ENCODE data around the gene NEURL1.

The NEURL1 gene

DNA sequence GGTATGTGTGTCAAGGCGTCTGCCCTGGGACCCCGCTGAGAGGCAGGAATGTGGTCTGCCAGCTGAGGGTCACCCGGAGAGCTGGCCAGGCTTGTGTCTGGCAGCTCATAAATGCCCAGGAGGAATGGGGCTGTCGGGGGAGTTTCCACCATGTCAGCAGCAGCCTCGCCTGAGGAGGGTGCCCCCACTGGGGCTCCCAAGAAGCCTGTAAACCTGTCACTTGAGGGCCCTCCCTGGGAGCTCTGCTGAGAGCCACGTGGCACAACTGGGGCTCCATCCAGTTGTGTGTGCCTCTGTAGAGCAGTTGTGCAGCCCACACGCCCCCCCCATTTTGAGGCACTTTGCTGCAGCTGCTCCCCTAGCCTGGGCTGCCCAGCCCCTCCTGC, 70.6 kb downstream of the NEURL1 start:
- no peak for DNase-seq (ENCODE audit: low spot score)

DNA sequence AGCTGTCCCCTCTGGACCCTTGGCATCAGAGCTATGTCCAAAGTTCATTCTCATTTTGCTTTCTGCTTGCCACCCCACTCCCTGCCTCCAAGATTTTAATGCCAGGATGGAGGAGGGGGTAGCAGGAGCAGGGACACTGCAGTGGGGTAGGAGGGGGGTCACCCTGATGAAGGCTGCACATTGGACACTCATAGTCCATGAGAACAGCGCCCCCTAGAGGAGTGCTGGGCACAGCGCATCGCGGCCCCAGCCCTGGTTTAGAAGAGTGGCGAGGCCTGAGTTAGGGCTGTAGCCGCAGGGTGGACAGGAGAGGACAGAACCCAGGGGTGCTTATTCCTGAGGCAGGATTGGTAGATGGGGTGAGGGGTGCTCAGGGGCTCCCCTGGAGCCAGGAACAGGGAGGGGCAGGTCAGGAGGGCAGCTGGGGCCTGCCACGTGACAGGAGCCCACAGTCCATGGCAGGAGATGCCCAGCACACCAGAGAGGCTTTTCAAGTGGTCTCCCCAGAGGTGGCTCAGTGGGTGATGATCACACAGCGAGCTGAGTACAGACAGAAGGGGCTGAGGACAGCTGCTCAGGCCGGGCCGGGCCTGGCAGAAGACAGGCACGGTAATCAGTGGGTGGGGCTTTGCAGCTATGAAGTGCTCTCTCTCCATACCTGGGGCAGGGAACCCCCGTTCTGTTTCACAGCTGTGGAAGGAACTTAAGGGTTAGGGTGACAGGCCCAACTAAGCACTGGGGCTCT, 71.4 kb downstream of the NEURL1 start:
- DNase-seq (ENCODE audit: low spot score): no peak

DNA sequence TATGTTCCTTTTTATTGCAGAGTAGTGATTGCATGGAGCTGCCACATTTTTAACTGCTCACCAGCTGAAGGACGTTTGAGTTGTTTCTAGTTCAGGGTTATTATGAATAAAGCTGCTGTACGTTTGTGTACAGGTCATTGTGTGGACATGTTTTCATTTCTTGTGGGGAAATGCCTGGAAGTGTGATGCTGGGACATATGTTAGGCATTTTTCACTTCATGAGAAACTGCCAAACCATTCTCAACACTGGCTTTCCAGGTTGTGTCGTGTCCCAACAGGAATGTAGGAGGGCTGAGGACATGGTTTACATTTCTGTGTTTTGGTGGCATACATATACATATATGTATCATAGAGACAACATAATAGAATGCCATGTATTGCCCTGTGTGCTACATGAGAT, 73.0 kb downstream of the NEURL1 start:
- DNase-seq (ENCODE audit: low spot score): no peak

DNA sequence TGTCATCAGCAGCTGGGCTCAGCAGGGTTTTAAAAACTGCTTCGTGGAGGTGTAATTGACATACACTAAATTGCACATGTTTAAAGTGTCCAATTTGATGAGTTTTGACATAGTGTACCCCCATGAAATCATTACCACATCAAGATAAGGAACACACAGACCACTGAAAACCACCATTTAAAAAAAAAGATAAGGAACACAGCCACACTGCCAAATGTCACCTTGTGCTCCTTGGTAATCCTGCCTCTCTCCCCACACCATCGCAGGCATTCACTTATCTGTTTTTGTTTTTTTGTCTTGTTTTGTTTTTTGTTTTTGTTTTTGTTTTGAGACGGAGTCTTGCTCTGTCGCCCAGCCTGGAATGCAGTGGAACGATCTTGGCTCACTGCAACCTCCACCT, 75.0 kb downstream of the NEURL1 start:
- no peak for DNase-seq (ENCODE audit: low spot score)

DNA sequence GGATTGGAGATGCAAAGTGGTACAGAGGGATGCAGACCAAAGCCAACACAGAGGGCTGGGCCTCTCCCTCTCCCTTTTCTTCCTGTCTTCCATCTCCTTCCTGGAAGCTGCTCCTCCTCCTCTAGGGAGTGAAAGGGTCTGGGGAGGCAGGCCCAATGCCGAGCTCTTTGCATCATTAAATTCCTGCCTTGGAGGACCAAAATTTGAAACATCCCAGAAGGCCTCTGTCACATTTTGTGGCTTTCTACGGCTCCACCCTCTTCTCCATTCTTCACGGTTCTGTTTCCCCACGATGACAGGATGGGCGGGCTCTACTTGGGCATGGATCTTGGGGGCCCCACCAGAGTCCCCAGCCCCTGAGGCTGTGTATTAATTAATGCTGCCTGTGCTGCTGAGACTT, 76.4 kb downstream of the NEURL1 start:
- no peak for DNase-seq (ENCODE audit: low spot score)

DNA sequence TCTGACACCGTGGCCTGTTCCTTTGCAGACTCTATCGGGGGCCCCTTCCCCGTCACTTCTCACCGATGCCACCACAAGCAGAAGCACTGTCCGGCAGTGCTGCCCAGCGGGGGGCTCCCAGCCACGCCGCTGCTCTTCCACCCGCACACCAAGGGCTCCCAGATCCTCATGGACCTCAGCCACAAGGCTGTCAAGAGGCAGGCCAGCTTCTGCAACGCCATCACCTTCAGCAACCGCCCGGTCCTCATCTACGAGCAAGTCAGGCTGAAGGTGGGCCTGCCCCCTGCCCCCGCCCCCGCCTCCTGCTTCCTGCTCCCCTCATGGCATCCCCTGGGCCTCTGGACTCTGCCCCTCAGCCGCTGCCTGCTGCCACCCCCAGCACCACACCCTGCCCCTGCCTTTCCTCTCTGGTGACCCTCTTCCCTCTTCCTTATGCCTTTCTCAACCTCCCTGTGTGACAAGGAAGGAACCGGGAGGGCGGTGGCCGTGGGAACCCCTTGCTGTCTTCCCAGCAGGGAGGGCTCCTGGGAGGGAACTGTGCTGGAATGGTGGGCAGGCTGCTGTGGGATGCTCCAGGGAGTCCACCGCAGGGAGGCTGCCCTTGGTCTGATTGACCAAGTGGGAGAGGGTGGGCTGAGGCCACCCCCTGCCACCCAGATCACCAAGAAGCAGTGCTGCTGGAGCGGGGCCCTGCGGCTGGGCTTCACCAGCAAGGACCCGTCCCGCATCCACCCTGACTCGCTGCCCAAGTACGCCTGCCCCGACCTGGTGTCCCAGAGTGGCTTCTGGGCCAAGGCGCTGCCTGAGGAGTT, 77.5 kb downstream of the NEURL1 start:
- DNase-seq (ENCODE audit: low spot score): no peak

DNA sequence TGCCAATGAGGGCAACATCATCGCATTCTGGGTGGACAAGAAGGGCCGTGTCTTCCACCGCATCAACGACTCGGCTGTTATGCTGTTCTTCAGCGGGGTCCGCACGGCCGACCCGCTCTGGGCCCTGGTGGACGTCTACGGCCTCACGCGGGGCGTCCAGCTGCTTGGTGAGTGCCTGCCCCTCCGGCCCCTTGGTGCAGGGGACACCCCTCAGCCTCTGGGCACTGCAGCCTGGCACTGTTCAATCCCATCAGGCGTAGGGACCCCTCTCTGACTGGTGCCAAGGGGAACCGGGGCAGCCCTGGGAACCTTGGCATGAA, 78.1 kb downstream of the NEURL1 start:
- DNase-seq (ENCODE audit: low spot score): no peak

DNA sequence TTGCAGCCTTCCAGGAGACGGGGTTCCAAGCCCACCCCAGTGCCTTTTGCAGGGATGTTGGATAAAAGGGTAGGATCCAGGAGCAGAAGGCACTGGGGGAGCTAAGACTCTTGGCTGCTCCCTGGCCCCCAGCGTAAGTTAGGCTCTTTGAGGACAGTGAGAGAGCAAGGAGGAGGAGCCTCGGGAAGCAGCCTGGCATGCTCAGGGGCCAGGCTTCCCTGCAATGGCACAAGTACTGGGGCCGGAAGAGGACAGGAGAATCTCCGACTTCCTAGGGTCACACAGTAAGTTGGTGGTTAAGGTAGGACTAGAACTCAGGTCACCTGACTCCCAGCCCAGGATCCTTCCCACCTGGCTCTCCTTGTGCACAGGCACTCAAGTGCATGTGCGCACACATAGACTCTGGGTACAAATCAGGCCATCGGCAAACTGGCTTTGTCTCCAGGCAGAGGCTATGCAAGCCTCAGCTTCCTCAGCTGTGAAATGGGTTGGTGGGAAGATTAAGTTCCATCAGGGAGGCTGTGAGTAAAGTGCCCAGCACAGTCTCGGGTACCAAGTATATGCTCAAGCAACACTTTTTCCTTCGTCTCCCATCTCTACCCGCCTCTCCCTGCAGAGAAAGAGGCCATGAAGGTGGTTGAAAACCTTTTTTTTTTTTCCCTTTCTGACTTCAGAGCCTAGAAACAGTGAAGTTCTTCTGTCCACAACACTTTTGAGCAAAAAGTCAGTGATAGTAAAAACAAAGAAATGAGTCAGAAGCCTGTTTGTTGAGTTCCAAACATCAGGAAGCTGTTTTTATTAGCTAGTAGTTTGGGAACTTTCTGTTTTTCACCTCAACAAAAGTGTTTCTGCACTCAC, 79.1 kb downstream of the NEURL1 start:
- no peak for DNase-seq (ENCODE audit: low spot score)

DNA sequence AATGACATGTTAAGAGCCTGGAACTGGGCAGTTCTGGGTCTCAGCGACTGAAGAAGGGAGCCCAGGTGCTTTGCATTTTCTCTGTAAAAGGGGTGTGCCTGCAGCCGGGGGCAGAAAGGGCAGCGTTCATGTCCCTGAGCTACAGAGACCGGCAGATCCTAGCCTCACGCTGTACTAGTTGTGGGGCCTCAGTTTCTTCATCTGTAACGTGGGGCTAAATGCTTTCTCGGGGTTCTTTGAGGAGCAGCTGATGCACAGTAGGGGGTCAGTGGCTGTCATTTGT, 79.6 kb downstream of the NEURL1 start:
- no peak for DNase-seq (ENCODE audit: low spot score)

DNA sequence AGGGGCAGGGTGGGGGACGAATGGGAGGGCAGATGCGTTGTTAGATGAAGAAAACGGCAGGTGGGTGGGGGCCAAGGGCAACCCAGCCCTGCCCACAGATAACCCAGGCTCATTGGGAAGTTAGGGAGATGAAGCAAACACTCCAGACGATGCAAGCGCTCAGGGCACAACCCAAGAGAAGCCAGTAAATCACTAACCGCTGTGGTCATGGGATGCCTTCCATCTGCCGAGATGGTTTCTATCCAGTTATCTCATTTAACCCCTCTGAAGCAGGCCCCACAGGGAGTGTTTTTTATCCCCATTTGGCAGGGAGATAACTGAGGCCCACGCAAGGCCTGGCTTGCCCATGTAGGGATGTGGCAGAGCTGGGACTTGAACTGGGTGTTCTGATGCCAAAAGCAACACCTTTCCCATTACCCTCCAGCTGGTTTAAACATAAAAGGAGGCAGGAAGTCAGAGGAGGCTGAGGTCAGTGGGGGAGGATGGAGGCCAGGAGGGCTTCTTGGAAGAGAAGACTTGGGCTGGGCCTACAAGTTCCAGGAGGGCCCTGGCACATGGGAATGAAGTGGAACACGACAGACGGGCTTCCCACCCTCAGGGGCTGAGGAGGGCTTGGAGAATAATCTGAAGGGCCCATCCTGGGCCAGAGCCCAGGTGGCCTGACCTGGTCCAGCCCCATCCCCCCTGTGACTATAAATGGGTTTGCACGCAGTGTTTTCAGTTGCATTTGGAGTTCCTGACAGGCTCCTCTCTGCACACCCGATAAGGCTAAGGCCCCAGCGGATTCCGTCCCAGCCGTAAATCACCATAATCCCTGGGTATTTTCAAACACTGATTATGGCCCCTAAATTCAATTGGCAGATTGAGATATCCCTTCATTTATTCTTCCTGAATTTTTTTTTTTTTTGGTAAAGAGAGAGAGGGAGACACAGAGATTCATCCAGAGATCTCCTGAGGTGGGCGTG, 80.9 kb downstream of the NEURL1 start:
- DNase-seq (ENCODE audit: low spot score): no peak

DNA sequence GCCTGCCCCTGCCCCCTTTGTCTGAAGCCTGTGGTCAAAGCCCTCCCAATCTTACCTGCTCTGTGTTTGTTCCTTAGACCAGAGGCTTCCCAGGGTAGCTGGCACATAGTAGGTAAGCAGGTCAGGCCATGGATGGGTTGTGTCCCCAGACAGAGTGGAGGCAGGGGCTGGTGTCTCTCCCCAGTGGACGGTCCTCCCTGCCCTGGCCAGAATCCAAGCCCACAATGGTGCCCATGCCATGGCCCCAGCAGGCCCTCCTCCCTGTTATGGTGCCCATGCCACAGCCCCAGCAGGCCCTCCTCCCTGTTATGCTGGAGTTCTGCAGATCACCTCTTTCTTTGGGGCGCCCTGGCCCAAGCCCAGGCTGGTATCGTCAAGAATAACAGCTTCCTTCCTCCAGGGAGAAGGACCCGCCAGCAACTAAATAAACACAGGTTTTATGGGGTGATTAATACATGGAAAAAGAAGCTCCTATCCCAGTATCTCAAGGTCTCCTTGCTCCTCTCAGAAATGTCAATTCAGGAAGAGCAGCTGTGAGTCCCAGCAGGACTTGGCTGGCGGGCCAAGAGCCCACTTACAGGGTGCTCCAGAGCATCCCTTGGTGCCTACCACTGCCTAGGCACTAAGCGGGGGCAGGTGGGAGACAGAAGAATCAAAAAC, 82.0 kb downstream of the NEURL1 start:
- DNase-seq (ENCODE audit: low spot score): no peak

DNA sequence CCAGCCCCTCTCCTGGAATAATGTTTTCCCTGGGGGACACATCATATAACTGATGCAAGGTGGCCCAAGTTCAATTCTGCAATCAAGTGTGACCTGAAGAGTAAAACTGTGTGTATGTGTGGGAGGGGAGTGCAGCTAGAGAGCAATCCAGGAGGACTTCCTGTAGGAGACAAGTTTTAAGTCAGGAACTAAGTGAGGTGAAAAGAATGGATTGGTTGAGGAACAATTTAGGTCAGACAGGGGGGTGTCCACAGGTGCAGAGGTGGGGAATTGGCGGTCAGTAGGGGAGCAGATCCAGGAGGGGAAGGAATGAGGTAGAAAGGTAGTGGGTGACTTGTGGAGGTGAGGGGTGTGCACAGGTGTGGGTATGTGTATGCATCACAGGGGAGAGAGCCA, 82.6 kb downstream of the NEURL1 start:
- DNase-seq (ENCODE audit: low spot score): no peak

DNA sequence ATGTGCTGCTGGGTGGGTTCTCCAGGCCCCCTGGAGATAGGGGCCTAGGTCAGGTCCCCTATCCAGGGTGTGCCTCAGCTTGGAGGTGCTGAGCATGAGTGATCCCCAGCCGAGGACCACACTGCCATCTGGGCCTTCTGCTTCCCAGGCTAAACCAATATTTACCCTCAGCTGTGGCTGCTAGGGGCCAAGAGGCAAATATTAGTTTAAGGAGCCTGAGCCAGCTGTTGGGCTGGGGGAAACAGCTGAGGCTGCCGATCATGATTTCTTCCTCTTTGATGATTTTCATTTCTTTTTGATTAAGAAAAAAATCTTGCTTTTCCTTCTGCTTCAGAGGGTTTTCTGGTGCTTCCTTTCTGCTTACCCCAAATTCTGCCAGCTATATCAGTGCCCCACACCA, 83.4 kb downstream of the NEURL1 start:
- DNase-seq (ENCODE audit: low spot score): no peak

DNA sequence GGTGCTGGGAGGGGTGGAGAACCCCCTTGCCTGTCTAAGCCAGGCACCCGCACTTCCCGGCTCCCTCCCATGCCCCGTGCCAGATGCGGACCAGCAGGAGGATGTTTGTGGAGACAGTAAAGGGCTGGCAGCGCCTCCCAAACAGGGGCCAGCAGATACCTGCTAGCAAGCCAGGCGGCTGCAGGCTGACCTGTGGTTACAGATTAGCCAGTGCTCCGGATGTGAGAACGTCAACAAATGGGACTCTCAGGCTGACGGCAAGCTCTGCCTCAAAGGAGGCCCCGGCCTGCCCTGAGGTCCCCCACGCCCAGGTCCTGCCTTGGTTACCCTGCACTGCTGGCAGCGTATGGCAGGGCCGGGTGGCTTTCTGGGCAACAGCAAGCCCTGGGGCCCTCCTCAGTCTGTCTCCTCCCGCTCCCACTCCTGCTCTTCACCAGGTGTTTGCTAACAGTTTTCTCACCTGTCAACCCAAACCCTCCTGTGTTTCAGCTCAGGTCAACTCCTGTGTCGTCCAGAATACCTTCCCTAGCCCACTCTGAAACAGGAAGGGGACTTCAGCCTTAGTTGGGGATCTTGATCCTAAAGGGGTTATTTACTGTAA, 85.4 kb downstream of the NEURL1 start:
- DNase-seq (ENCODE audit: low spot score): no peak

DNA sequence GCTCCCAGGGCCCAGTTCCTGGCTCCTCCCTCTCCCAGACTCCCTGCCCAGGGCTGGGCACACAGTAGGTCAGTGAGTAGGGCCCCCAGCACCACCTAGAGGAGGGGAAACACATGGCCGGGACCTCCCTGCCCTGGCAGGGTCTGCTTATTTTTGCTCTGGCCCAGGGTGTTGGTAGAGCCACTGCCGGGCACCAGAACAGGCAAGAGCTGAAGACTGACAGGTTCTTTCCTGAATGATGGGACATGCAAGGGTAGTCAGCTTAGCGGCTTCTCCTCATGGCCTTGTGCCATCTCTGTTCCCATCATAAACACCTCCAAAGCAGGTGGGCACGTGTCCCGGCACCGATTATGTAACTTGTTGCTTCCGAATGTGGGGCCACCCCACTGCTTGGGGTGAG, 86.5 kb downstream of the NEURL1 start:
- DNase-seq (ENCODE audit: low spot score): no peak

DNA sequence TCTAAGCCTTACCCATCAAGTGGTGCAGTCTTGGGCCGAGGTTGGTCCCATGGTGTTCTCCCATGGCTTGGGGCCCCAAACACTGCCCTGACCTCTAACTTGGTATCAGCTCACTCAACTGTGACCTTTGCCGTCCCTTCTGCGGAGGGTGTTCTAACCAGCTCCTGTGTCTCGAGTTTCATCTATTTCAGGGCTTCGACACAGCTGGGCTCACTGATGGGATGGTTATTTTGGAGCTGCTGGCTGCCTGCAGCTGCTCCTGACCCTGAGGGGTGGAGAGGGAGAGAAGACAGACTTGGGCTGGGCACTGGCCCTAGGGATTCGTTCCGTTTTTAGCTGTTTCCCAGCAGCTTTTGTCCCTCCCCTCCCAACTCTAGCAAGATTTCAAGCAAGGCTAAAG, 86.9 kb downstream of the NEURL1 start:
- no peak for DNase-seq (ENCODE audit: low spot score)

DNA sequence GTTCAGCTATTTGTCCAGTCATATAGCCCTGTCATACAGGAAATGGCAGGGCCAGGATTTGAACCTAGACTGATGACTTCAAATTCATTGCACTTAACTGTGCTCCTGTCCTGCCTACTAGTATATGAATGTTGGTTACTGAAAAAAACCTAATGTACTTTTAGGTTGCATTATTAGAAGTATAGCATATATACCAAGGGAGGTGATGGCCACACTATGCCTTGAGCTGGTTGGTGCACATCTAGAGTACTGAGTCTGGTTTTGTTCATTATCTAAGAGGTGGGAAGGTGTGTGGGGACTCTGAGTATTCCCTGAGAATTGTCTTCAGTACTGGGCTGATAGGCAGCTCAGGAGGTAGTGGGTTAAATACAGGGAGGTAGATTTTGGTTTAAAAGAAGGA, 88.0 kb downstream of the NEURL1 start:
- no peak for DNase-seq (ENCODE audit: low spot score)

DNA sequence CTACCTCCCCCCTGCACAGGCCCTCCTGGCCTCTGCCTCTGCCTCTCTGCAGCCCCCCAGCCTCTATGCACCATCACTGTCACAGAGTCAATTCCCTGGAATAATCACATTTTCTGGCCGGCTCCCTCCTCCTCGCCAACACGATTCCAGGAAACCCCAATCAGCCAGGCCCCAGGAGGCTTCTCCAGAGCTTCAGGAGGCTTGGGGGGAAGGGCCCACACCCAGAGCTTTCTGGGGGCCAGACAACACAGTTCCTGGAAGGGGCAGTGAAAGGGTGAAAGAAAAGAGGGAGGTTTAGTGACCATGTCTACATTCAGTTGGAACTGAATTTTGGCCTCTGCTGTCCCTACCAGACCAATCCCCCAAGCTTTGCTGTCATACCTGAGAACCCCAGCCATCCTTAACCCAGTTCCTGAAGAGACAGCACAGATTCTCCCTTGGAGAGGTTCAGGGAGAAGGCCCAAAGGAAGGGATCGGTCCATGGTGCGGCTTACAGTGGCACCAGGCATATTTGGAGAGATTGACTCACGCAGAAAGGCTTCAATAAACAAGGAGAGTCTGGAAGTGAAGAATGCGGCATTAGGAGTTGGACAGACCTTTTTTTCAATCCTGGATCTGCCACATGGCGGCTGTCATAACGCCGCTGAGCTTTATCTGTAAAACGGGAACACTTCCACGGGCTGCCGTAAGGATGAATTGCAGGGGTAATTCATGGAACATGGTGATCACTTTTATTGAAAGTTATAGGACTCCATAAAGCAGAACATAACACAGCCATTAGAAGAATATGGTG, 89.0 kb downstream of the NEURL1 start:
- no peak for DNase-seq (ENCODE audit: low spot score)

DNA sequence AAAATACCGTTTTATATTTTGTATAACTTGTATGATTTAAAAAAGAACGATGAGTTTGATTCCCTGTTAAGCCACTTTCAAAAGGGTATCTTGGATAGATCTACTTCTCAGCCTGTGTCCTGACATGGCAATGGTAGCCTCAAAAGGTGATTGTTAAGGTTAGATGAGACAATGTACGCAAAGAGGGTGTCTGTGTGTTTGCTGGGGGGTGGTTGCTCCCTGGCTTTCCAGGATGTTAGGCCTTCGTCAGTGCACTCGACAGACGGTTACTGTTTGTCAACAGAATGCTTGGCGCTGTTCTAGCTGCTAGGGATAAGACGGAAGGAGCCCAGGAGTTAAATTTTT, 90.3 kb downstream of the NEURL1 start:
- no peak for DNase-seq (ENCODE audit: low spot score)
